OCI-LY1 (cell line): Measurements from ENCODE around the gene FAM136A.

Source experiments
- CTCF ChIP-seq: fragments of 200-600 bp; sonication (generic), shearing (Covaris generic); IDR thresholded peaks from 2 replicates; pipeline ENCODE4 v1.5.1; 2017; ENCODE audit warnings: mild to moderate bottlenecking, antibody characterized with exemption, low read length, moderate library complexity, mixed read lengths
- EZH2 ChIP-seq: fragments of 200-600 bp; sonication (generic), shearing (Covaris generic); IDR thresholded peaks from 2 replicates; pipeline ENCODE4 v1.8.0; 2017; ENCODE audit warnings: borderline replicate concordance, mixed run types, mild to moderate bottlenecking, antibody characterized with exemption, low read length, moderate library complexity, mixed read lengths

GRCh38 chr2:70258532-70258875 is 43.4 kb downstream of the FAM136A start:
- TF ChIP-seq CTCF (no peak), EZH2 (no peak)
